ENCODE measurements around the gene ARID3B. TPM values are rescaled to one million over a fixed set of nuclear protein-coding genes. Genes with fewer than 3 reads are reported as not detected.
"Not testable (repeated sequence)": the region's sequence is repeated elsewhere in the genome, so short reads cannot be mapped to it uniquely, and the experiment has no call there.

ARID3B gene
- total RNA-seq, 1 experiment from 2014 or later: 68.0 TPM

DNA sequence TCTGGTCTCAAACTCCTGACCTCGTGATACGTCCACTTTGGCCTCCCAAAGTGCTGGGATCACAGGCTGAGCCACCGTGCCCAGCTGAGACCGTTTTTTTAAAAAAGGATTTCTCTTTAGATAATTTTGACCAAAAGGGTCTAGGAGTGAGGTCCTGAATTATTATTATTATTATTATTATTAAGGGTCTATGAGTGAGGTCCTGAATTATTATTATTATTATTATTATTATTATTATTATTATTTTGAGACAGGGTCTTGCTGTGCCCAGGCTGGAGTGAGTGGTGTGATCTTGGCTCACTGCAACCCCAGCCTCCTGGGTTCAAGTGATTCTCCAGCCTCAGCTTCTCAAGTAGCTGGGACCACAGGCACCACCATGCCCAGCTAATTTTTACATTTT, 20.6 kb upstream of the ARID3B start:
- no peaks in the 10 kb centered on the region for H3K36me3 ChIP-seq (replicated peaks; ENCODE audit: control insufficient read depth, insufficient read depth, low read length)
- no peaks in the 10 kb centered on the region for H3K27me3 ChIP-seq (ENCODE audit: control insufficient read depth, insufficient read depth, low read length)
- no peak for DNase-seq
- H3K4me3 ChIP-seq (ENCODE audit: insufficient read depth, low read depth, low read length): no peak overlapping the region

DNA sequence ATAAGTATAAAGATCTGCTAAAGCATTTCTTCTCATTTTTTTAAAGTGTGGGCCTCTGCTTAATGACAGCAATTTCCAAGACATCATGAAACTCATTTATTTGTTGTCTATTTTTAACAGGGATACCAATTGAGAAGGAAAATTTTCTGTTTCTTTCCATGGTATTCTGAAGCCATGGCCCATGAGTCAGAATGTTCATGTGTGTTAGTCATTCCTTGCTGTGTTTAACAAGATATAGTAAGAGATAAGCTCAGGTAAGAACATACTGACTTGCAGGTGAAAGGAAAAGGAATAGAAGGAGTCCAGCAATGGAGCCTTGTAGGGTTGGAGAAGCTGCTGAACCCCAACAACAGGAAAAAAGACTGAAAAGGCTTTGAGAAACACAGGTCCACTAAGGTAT, 17.0 kb upstream of the ARID3B start:
- H3K27me3 ChIP-seq (ENCODE audit: control insufficient read depth, insufficient read depth, low read length): no peaks in the 10 kb centered on the region

DNA sequence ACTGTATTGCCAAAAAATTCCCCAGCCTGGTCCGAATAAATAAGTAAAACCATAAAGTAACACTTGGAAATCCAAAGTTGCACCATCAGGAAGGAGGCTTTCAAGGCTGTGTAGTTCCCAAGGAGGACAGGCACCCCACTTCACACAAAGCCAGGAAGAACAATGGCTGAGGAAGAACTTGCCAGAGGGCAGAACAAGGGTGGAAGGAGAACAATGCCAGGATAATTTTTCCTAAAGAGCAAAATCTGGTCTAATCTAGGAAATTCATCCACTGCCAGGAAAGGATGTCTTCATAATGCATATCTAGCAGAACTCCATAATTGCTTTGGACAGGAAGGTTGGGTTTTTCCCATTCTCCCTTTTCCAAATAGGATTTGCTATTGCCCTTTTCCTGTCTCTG, 15.7 kb upstream of the ARID3B start:
- Histone ChIP-seq H3K4me3 (ENCODE audit: insufficient read depth, low read depth, low read length) (no peak overlapping the region), H3K27me3 (ENCODE audit: control insufficient read depth, insufficient read depth, low read length) (no peaks in the 10 kb centered on the region), H3K36me3 (replicated peaks; ENCODE audit: control insufficient read depth, insufficient read depth, low read length) (no peaks in the 10 kb centered on the region)
- DNase-seq: peak; percentile 11

More for the DNA sequence above, 17.0 kb upstream of the ARID3B start:
- DNase-seq: no peak
- no peak overlapping the region for H3K4me3 ChIP-seq (ENCODE audit: insufficient read depth, low read depth, low read length)
- H3K36me3 ChIP-seq (replicated peaks; ENCODE audit: control insufficient read depth, insufficient read depth, low read length): no peaks in the 10 kb centered on the region

DNA sequence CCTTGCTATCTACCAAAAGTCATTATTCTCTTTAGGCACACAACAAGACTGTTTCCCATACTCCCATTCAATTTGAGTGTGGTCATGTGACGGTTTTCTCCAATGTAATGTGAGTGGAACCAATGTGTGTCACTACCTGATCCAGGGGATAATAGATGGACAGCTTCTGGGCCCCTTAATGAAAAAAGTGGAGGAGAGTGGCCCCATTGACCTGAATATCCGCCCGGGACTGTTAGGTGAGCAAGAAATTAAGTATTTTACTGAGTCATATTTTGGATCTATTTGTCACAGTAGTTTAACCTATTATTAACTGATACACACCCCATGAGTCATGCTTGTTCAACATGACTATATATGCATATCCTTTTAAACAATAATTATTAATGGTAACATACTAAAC, 15.1 kb upstream of the ARID3B start:
- DNase-seq: no peak
- Histone ChIP-seq H3K4me3 (ENCODE audit: insufficient read depth, low read depth, low read length) (no peak overlapping the region), H3K27me3 (ENCODE audit: control insufficient read depth, insufficient read depth, low read length) (no peaks in the 10 kb centered on the region), H3K36me3 (replicated peaks; ENCODE audit: control insufficient read depth, insufficient read depth, low read length) (no peaks in the 10 kb centered on the region)

DNA sequence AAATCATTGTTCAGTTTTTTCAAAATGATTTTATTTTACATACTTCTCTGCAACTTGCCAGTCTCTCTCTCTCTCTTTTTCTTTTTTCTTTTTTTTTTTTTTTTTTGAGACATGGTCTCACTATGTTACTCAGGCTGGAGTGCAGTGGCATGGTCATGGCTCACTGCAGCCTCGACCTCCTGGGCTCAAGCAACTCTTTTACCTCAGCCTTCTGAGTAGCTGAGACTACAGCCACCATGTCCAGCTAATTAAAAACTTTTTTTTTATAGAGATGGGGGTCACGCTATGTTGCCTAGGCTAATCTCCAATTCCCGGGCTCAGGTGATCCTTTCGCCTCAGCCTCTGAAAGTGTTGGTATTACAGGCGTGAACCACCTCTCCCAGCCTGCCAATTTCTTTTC, 12.1 kb upstream of the ARID3B start:
- Histone ChIP-seq H3K4me3 (ENCODE audit: insufficient read depth, low read depth, low read length) (no peak overlapping the region), H3K27me3 (ENCODE audit: control insufficient read depth, insufficient read depth, low read length) (no peaks in the 10 kb centered on the region), H3K36me3 (replicated peaks; ENCODE audit: control insufficient read depth, insufficient read depth, low read length) (no peaks in the 10 kb centered on the region)
- no peak for DNase-seq

DNA sequence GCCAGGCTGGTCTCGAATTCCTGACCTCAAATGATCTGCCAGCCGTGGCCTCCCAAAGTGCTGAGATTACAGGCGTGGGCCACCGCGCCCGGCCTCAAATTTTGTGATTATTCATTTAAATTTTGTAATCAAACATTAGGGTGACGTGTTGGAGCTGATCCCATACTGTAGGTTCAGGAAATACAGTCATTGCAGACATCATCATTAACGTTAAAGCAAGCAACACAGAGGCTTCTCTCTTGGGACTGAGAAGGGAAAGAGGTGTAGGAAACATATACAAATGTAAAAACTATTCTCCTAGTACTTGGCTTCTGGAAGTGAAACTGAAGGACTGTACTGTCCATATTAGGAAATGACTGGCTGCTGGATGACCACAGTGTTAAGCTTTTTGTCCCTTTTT, 11.1 kb upstream of the ARID3B start:
- no peak overlapping the region for H3K4me3 ChIP-seq (ENCODE audit: insufficient read depth, low read depth, low read length)
- no peaks in the 10 kb centered on the region for H3K27me3 ChIP-seq (ENCODE audit: control insufficient read depth, insufficient read depth, low read length)

DNA sequence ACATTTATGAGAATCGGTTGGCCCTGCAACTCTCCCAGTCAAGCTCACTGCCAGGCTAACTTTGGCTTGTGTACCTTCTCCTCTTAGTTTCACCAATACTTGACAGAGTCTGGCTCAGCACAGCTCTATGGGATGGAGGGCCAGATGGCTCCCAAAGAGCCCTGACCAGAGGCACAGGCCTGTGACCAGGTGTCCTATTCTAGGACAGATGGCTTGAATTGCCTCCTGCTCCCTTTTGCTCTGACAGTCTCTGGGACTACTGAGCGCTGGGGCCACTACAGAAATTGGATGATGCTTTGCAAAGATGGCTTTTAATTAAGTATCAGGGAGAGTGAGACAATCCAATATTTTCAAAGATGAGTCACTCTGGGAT, 10.3 kb upstream of the ARID3B start:
- no peak overlapping the region for H3K4me3 ChIP-seq (ENCODE audit: insufficient read depth, low read depth, low read length)
- H3K36me3 ChIP-seq (replicated peaks; ENCODE audit: control insufficient read depth, insufficient read depth, low read length): no peaks in the 10 kb centered on the region
- peak; percentile 14 for DNase-seq
- H3K27me3 ChIP-seq (ENCODE audit: control insufficient read depth, insufficient read depth, low read length): no peaks in the 10 kb centered on the region

More for the DNA sequence above, 11.1 kb upstream of the ARID3B start:
- no peaks in the 10 kb centered on the region for H3K36me3 ChIP-seq (replicated peaks; ENCODE audit: control insufficient read depth, insufficient read depth, low read length)
- DNase-seq: no peak

DNA sequence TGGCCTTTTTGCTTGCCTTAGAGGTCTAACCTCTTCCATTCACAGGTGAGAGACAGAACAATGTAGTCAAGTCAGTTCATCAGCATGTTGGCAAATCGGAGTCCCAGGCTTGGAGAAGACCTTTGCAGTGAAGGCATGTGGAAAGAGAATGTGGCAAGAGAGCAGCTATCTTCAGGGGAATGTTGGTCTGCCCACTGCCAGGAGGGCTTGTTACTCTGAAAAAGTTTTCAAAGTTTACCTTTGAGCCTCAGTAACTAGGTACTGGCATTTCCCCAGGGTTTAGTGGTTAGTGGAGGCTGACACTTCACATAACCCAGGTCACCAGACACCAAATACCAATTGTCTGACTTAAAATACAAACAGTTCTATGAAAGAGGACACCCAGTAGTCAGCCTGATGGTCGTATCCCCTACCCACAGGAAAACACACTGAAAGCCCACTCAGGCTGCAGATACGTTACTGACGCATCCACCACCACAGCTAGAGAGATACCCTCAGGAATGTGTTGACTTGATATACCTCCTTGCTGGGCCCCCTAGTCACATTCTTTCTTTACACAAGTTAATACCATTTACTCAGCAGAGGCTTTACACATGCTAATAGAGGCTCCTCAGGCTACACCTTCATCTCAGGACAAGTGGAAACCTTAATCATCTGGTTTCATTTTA, 9.7 kb upstream of the ARID3B start:
- Histone ChIP-seq H3K36me3 (replicated peaks; ENCODE audit: control insufficient read depth, insufficient read depth, low read length) (no peaks in the 10 kb centered on the region), H3K4me3 (ENCODE audit: insufficient read depth, low read depth, low read length) (no peak overlapping the region), H3K27me3 (ENCODE audit: control insufficient read depth, insufficient read depth, low read length) (no peaks in the 10 kb centered on the region)
- peak; percentile 68 for DNase-seq

DNA sequence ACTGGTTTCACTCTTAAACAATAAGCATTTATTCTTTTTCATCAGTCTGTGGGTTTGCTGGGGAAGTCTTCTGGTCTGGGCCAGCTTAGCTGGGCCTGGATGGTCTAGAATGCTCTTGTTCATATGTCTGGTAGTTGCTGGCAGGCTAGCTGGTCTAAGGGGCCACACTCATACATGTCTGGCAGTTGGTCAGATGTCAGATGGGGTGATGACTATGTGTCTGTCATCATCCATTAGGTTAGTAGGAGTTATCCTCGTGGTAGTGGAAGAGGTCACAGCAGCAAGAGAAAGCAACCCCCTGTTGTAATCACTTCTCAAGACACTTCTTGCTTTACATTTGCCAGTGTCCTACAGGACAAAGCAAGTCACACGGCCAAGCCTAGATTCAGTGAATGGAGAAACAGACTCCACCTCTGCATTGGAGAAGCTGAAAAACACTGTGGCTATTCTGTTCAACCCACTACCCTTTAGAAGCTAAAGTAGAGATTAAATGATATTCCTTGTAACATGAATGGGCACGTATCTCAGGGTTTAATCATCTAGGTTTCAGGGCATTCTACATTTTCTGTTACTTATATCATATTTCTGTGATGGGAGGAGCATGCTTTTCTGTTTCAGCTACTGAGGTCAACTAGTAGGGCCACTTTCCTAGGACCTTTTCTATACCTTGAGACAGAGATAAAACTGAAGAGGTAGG, 5.5 kb upstream of the ARID3B start:
- no peaks in the 10 kb centered on the region for H3K36me3 ChIP-seq (replicated peaks; ENCODE audit: control insufficient read depth, insufficient read depth, low read length)

DNA sequence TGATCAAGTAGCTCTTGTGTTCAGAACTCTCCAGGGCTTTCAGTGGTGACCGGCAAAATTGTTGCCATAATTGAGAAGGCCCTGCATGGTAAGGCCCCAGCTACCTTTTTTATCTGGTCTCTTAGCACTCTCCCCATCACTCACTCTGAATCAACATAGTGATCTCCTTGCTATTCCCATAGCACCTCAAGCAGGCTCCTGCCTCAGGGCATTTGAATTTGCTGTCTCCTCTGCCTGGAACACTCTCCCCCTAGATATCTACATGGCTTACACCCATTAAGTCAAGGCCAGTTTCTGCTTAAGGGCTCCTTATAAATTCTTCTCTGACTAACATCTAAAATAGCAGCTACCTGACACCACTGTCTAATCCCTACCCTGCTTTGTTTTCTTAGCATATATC, 3.3 kb upstream of the ARID3B start:
- no peak for DNase-seq
- Histone ChIP-seq H3K36me3 (replicated peaks; ENCODE audit: control insufficient read depth, insufficient read depth, low read length) (no peaks in the 10 kb centered on the region), H3K4me3 (ENCODE audit: insufficient read depth, low read depth, low read length) (no peak overlapping the region), H3K27me3 (ENCODE audit: control insufficient read depth, insufficient read depth, low read length) (no peaks in the 10 kb centered on the region)

More for the DNA sequence above, 5.5 kb upstream of the ARID3B start:
- DNase-seq: no peak
- Histone ChIP-seq H3K4me3 (ENCODE audit: insufficient read depth, low read depth, low read length) (no peak overlapping the region), H3K27me3 (ENCODE audit: control insufficient read depth, insufficient read depth, low read length) (no peaks in the 10 kb centered on the region)

DNA sequence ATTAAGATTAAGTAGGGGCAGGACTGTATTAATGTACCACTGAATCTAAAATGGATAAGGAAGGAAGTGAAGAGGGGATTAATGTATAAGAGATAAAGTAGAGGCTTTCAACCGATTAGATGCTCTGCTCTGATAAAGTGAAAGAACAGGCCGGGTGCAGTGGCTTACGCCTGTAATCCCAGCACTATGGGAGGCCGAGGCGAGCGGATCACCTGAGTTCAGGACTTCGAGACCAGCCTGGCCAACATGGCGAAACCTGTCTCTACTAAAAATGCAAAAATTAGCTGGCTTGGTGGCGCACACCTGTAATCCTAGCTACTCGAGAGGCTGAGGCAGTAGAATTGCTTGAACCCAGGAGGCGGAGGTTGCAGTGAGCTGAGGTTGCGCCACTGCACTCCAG, 1.5 kb upstream of the ARID3B start:
- not testable (repeated sequence) for DNase-seq; H3K36me3 ChIP-seq (replicated peaks; ENCODE audit: control insufficient read depth, insufficient read depth, low read length); H3K4me3 ChIP-seq (ENCODE audit: insufficient read depth, low read depth, low read length); H3K27me3 ChIP-seq (ENCODE audit: control insufficient read depth, insufficient read depth, low read length)

DNA sequence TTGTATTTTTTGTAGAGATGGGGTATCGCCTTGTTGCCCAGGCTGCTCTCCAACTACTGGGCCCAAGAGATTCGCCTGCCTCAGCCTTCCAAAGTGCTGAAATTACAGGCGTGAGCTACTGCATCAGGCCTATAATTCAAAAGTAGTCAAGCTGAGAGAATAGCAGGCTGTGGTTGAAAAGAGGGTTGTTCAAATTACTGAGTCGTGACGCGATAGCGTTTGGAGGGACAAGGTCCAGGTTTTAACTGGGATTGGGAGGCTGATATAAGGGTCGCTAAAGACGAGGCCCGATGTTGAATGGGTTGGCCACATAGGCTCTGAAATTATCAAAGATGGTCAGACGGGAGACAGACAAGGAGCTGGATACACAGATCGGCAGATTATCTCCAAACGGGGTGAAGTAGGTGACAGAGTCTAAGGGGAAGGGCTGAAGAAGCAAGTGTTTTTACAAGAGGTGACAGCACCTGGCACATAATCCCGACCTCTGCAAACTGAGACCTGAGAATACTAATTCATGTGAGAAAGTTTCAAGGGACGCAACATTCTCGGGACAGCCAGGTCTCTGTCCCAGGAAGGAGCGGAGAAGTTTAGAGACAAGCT, 759 bp upstream of the ARID3B start:
- no peak for DNase-seq
- H3K4me3 ChIP-seq (ENCODE audit: insufficient read depth, low read depth, low read length): peak overlapping the region; percentile 84
- peaks cover 7% of the 10 kb centered on the region for H3K36me3 ChIP-seq (replicated peaks; ENCODE audit: control insufficient read depth, insufficient read depth, low read length)
- H3K27me3 ChIP-seq (ENCODE audit: control insufficient read depth, insufficient read depth, low read length): no peaks in the 10 kb centered on the region

DNA sequence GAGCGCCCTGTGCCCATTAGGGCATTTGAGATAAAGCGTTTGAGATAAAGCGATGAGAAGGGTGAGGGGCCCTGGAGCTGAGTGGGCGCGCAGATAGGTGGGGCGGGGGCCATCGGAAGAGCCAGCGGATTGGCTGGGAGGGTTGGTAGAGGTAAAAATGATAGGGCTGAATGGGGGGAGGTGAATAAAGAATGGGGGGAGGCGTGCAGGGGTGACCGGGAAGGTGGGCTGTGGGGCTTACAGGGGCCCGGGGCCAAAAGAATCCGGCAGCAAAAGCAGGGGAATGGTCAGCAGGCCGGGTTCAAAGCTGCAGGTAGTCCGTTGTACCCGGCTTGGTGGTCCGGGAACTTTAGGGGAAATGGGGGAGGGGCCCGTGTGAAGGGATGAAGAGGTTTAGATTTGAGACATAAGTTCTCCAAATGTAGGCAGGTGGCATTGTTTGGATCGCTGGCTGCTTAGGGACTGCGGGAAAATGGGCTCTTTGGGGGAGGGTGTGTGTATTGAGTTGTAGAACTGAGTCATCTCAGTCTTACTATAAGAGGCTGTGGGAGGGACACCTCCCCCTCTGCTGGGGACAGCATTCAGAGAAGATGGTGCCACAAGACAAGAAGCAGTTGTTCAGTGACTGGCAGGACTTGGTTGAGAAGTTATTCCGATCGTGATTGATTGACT, 610 bp downstream of the ARID3B start:
- Histone ChIP-seq H3K4me3 (ENCODE audit: insufficient read depth, low read depth, low read length) (peak overlapping the region; percentile 95), H3K36me3 (replicated peaks; ENCODE audit: control insufficient read depth, insufficient read depth, low read length) (peaks cover 16% of the 10 kb centered on the region), H3K27me3 (ENCODE audit: control insufficient read depth, insufficient read depth, low read length) (no peaks in the 10 kb centered on the region)
- peak; percentile 75 for DNase-seq

DNA sequence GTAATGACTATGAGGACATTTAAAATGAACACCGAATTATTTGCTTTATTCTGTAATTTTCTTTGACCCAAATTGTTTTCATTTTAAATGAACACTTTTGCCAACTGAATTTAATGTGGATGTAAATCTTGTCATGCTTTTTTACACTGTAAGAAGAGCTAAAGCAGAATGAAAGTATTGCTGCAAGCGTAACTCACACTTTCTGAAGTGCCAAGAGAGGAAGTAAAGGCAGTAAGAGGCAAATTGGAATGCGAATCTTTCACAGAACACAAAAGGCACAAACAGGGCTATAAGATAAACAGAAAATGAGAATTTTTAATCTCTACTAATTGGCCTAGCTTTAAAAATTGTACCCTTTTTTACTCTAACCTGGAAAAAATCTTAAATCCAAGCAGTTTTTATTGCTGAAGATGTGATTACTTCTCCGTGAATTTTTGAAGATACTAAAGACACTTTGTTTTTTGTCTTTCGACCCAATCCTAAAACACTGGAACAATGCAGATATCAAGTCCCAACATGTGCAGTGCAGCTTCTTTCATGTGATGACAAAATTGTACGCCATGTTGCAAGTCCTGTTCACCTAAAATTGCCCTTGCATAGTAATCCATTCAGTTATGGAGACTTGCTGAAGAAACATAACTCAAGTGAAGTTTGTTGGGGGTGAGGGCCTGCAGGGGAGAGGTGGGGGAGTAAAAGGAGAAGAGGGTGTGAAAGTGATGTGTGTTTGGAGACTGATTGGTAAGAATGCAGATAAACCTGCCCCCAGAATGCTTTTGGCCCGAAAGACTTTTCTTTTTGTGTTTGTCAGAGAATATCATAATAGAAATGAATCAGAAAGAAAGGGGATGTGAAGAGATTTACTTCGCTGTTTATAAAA, 1.4 kb downstream of the ARID3B start:
- Histone ChIP-seq H3K36me3 (replicated peaks; ENCODE audit: control insufficient read depth, insufficient read depth, low read length) (peaks cover 16% of the 10 kb centered on the region), H3K27me3 (ENCODE audit: control insufficient read depth, insufficient read depth, low read length) (no peaks in the 10 kb centered on the region), H3K4me3 (ENCODE audit: insufficient read depth, low read depth, low read length) (peak overlapping the region; percentile 95)
- DNase-seq: no peak
